ENCODE data around the gene CCL13. TPM values are rescaled to one million over a fixed set of nuclear protein-coding genes. Genes with fewer than 3 reads are reported as not detected.

CCL13 gene
- total and polyA plus RNA-seq, 12 donors: 0.39 to 64.0 (median 1.4) TPM; not detected in 1

DNA sequence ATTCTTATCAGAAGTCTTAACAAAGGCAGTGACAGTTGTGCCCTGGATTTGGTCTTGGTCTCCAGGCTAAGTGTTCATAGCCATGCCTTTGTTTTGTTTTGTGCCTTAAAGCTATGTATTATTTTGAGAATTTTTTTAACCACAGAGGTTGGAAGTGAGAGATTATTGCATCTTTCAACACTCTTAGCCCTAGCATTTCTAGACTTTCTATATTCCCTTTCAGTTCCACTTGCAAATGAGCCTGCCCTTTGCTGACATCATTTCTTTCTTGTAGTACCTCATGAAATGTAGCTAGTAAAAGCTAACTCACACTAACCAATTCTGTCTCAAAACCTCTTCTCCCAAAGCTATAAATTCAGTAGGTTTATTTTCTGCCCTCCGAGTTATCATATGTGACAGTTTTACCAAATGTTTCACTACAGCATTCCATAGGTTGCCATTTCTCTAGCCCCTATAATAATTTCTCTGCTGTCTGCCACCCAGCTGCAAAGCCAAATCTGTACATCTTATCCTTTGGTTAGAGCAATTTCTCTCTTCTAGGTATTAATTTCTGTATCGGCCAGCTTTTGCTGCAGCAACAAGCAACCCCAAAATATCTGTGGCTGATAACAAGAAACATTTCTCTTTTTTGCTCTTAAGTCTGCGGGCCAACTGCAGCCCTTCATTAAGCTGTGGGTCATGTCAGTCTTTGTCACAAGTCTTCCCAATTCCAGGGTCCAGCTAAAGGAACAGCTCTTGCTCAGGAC lies 21.0 kb downstream of the CCL13 start:
- DNase-seq (no peak), ATAC-seq (no peak)
- Histone ChIP-seq H3K36me3 (no peaks in the 10 kb centered on the region), H3K27ac (no peak overlapping the region), H3K27me3 (peaks cover 0 to 32% (median 5%) of the 10 kb centered on the region in 7 donors), H3K4me3 (no peak overlapping the region), H3K4me1 (peaks cover 0 to 12% (median 0%) of the 10 kb centered on the region in 9 donors), H3K9me3 (no peaks in the 10 kb centered on the region)
- intact Hi-C loops (cut with DNase I): no loop called here
- WGBS, 2 donors: 93 to 99% methylated on average over 3 of the region's 3 CpGs
- TF ChIP-seq, protein P1, sequence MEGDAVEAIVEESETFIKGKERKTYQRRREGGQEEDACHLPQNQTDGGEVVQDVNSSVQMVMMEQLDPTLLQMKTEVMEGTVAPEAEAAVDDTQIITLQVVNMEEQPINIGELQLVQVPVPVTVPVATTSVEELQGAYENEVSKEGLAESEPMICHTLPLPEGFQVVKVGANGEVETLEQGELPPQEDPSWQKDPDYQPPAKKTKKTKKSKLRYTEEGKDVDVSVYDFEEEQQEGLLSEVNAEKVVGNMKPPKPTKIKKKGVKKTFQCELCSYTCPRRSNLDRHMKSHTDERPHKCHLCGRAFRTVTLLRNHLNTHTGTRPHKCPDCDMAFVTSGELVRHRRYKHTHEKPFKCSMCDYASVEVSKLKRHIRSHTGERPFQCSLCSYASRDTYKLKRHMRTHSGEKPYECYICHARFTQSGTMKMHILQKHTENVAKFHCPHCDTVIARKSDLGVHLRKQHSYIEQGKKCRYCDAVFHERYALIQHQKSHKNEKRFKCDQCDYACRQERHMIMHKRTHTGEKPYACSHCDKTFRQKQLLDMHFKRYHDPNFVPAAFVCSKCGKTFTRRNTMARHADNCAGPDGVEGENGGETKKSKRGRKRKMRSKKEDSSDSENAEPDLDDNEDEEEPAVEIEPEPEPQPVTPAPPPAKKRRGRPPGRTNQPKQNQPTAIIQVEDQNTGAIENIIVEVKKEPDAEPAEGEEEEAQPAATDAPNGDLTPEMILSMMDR (IDR thresholded peaks at IDR 0.05): no peak

- peak overlapping the region in 1 of 10 donors; percentile 5 for H3K27ac ChIP-seq
- TF ChIP-seq, protein P1 (IDR thresholded peaks at IDR 0.05): no peak
- H3K27me3 ChIP-seq: peaks cover 0 to 32% (median 5%) of the 10 kb centered on the region in 7 donors
- no peak overlapping the region for H3K4me3 ChIP-seq
- peaks cover 0 to 21% (median 0%) of the 10 kb centered on the region in 9 donors for H3K4me1 ChIP-seq
- ATAC-seq: peak in 1 of 8 donors; percentile 55
- intact Hi-C loops (cut with DNase I): no loop called here
- H3K9me3 ChIP-seq: no peaks in the 10 kb centered on the region
- no peak for DNase-seq
- H3K36me3 ChIP-seq: no peaks in the 10 kb centered on the region
- WGBS, 2 donors: 49 to 59% methylated on average over 6 of the region's 6 CpGs
Observed at GRCh38 chr17:34378664-34379101, 22.4 kb downstream of the CCL13 start.

GRCh38 chr17:34379868-34380267 lies 23.6 kb downstream of the CCL13 start:
- 82% methylated on average over 5 of the region's 5 CpGs for WGBS, 2 donors
- Histone ChIP-seq H3K27me3 (peaks cover 0 to 32% (median 5%) of the 10 kb centered on the region in 7 donors), H3K9me3 (no peaks in the 10 kb centered on the region), H3K4me1 (peaks cover 0 to 21% (median 0%) of the 10 kb centered on the region in 9 donors), H3K36me3 (no peaks in the 10 kb centered on the region), H3K27ac (no peak overlapping the region), H3K4me3 (no peak overlapping the region)
- no peak for DNase-seq
- ATAC-seq: no peak
- intact Hi-C loops (cut with DNase I): no loop called here
- TF ChIP-seq, protein P1 (IDR thresholded peaks at IDR 0.05): no peak

GRCh38 chr17:34382621-34383124 lies 26.4 kb downstream of the CCL13 start:
- intact Hi-C loops (cut with DNase I): no loop called here
- H3K9me3 ChIP-seq: no peaks in the 10 kb centered on the region
- H3K4me1 ChIP-seq: peaks cover 0 to 35% (median 0%) of the 10 kb centered on the region in 9 donors
- WGBS, 2 donors: 27 to 31% methylated on average over 7 of the region's 7 CpGs
- DNase-seq: no peak
- no peak overlapping the region for H3K4me3 ChIP-seq
- H3K27ac ChIP-seq: no peak overlapping the region
- ATAC-seq: peak in 1 of 8 donors; percentile 14
- H3K27me3 ChIP-seq: peaks cover 0 to 38% (median 18%) of the 10 kb centered on the region in 7 donors
- H3K36me3 ChIP-seq: no peaks in the 10 kb centered on the region
- TF ChIP-seq, protein P1 (IDR thresholded peaks at IDR 0.05): no peak

Data from heart right ventricle (tissue), 16 donors.